Activated CD8-positive, alpha-beta memory T cell treated with anti-CD3 and anti-CD28 coated beads, Interleukin-2, amount 50 U/mL, for 1 hour (primary cell): Measurements from ENCODE around the gene KCNG4.

Experiments
- DNase-seq: peaks from one replicate; pipeline ENCODE4 v3.0.0-alpha.2; 2020; ENCODE audit errors: extremely low read depth

KCNG4 gene

GRCh38 chr16:84182680-84183571 lies 56.9 kb downstream of the KCNG4 start:
- DNase-seq, result no peak

- no peak for DNase-seq
These were observed 57.7 kb downstream of the KCNG4 start for GRCh38 chr16:84182104-84182503.

GRCh38 chr16:84181144-84181915 lies 58.5 kb downstream of the KCNG4 start:
- no peak for DNase-seq

- no peak for DNase-seq
These were observed 59.2 kb downstream of the KCNG4 start for GRCh38 chr16:84180519-84181140.

GRCh38 chr16:84179612-84180320 lies 60.0 kb downstream of the KCNG4 start:
- no peak for DNase-seq

- no peak for DNase-seq
These were observed 60.8 kb downstream of the KCNG4 start for GRCh38 chr16:84178892-84179611.

- no peak for DNase-seq
These were observed 61.6 kb downstream of the KCNG4 start for GRCh38 chr16:84178146-84178765.

- DNase-seq, result no peak
These were observed 62.1 kb downstream of the KCNG4 start for GRCh38 chr16:84177741-84178073.

GRCh38 chr16:84176192-84177053 lies 63.4 kb downstream of the KCNG4 start:
- no peak for DNase-seq

- no peak for DNase-seq
These were observed 64.3 kb downstream of the KCNG4 start for GRCh38 chr16:84175350-84176081.

- no peak for DNase-seq
These were observed 65.4 kb downstream of the KCNG4 start for GRCh38 chr16:84174396-84174795.

- no peak for DNase-seq
These were observed 70.0 kb downstream of the KCNG4 start for GRCh38 chr16:84169765-84170310.
